ENCODE data around the gene DUSP2.

The DUSP2 gene

GRCh38 chr2:96150007-96150640 lies 4.9 kb upstream of the DUSP2 start:
- Histone ChIP-seq H4K8ac (ENCODE audit: low read length) (no peak overlapping the region), H3K27ac (ENCODE audit: low read length, poor library complexity, severe bottlenecking) (no peak overlapping the region), H3K79me1 (replicated peaks; ENCODE audit: low read length, poor library complexity, severe bottlenecking) (no peaks in the 10 kb centered on the region), H3K9me3 (ENCODE audit: control insufficient read depth, low read length) (no peaks in the 10 kb centered on the region), H4K91ac (ENCODE audit: low read length) (no peak overlapping the region), H3K27me3 (ENCODE audit: control insufficient read depth in 1 of 2, insufficient read depth in 1 of 2, low read length in 2 of 2) (peaks cover 17 to 18% of the 10 kb centered on the region in 2 experiments), H3K14ac (ENCODE audit: low read length in 2 of 2) (no peak overlapping the region), H3K9ac (ENCODE audit: low read length) (no peak overlapping the region), H2BK120ac (ENCODE audit: low read depth, low read length) (no peak overlapping the region), H3K4me1 (ENCODE audit: control insufficient read depth, insufficient read depth, low read depth, low read length) (peaks cover 18% of the 10 kb centered on the region), H3K4ac (ENCODE audit: low read depth in 1 of 2, low read length in 2 of 2) (no peak overlapping the region), H2AFZ (ENCODE audit: low read depth, low read length) (no peak overlapping the region), H2BK15ac (ENCODE audit: low read depth, poor library complexity, severe bottlenecking) (no peak overlapping the region), H3K4me3 (ENCODE audit: insufficient read depth in 1 of 2, low read depth in 1 of 2, low read length in 2 of 2) (no peak overlapping the region), H3K23ac (ENCODE audit: low read length in 2 of 2) (no peak overlapping the region), H3K36me3 (ENCODE audit: control insufficient read depth in 1 of 2, insufficient read depth in 2 of 2, low read depth in 1 of 2, low read length in 2 of 2) (peaks cover 0 to 2% of the 10 kb centered on the region in 2 experiments), H3K18ac (ENCODE audit: low read depth in 1 of 2, low read length in 2 of 2) (no peak overlapping the region), H3K4me2 (ENCODE audit: low read length, poor library complexity, severe bottlenecking) (no peak overlapping the region), H2AK5ac (ENCODE audit: low read length, severe bottlenecking) (no peak overlapping the region), H2BK5ac (ENCODE audit: low read depth, low read length, poor library complexity, severe bottlenecking) (no peak overlapping the region), H2BK12ac (ENCODE audit: low read length in 2 of 2) (no peak overlapping the region)
- WGBS = 93% methylated on average over 6 of the region's 6 CpGs
- DNase-seq = no peak

GRCh38 chr2:96148410-96149217 lies 3.4 kb upstream of the DUSP2 start:
- 36% methylated on average over 27 of the region's 29 CpGs for WGBS
- Histone ChIP-seq H3K23ac (ENCODE audit: low read length in 2 of 2) (peak overlapping the region in 1 of 2 experiments; percentile 36), H2AFZ (ENCODE audit: low read depth, low read length) (peak overlapping the region; percentile 65), H2BK5ac (ENCODE audit: low read depth, low read length, poor library complexity, severe bottlenecking) (no peak overlapping the region), H3K14ac (ENCODE audit: low read length in 2 of 2) (peak overlapping the region in 1 of 2 experiments; percentile 66), H3K4me1 (ENCODE audit: control insufficient read depth, insufficient read depth, low read depth, low read length) (peaks cover 29% of the 10 kb centered on the region), H3K9ac (ENCODE audit: low read length) (peak overlapping the region; percentile 26), H2BK120ac (ENCODE audit: low read depth, low read length) (no peak overlapping the region), H3K27me3 (ENCODE audit: control insufficient read depth in 1 of 2, insufficient read depth in 1 of 2, low read length in 2 of 2) (peaks cover 17 to 24% of the 10 kb centered on the region in 2 experiments), H2BK15ac (ENCODE audit: low read depth, poor library complexity, severe bottlenecking) (no peak overlapping the region), H3K4ac (ENCODE audit: low read depth in 1 of 2, low read length in 2 of 2) (no peak overlapping the region), H2BK12ac (ENCODE audit: low read length in 2 of 2) (peak overlapping the region in 1 of 2 experiments; percentile 16), H2AK5ac (ENCODE audit: low read length, severe bottlenecking) (no peak overlapping the region), H3K9me3 (ENCODE audit: control insufficient read depth, low read length) (no peaks in the 10 kb centered on the region), H3K36me3 (ENCODE audit: control insufficient read depth in 1 of 2, insufficient read depth in 2 of 2, low read depth in 1 of 2, low read length in 2 of 2) (peaks cover 0 to 2% of the 10 kb centered on the region in 2 experiments), H4K91ac (ENCODE audit: low read length) (no peak overlapping the region), H3K79me1 (replicated peaks; ENCODE audit: low read length, poor library complexity, severe bottlenecking) (no peaks in the 10 kb centered on the region), H4K8ac (ENCODE audit: low read length) (peak overlapping the region; percentile 73), H3K4me3 (ENCODE audit: insufficient read depth in 1 of 2, low read depth in 1 of 2, low read length in 2 of 2) (peak overlapping the region in 1 of 2 experiments; percentile 34), H3K4me2 (ENCODE audit: low read length, poor library complexity, severe bottlenecking) (peak overlapping the region; percentile 70), H3K27ac (ENCODE audit: low read length, poor library complexity, severe bottlenecking) (no peak overlapping the region), H3K18ac (ENCODE audit: low read depth in 1 of 2, low read length in 2 of 2) (peak overlapping the region in 1 of 2 experiments; percentile 89)
- DNase-seq = peak; percentile 92

GRCh38 chr2:96147593-96148201 lies 2.5 kb upstream of the DUSP2 start:
- Histone ChIP-seq H3K27me3 (ENCODE audit: control insufficient read depth in 1 of 2, insufficient read depth in 1 of 2, low read length in 2 of 2) (peaks cover 16 to 24% of the 10 kb centered on the region in 2 experiments), H2BK5ac (ENCODE audit: low read depth, low read length, poor library complexity, severe bottlenecking) (no peak overlapping the region), H3K27ac (ENCODE audit: low read length, poor library complexity, severe bottlenecking) (no peak overlapping the region), H3K18ac (ENCODE audit: low read depth in 1 of 2, low read length in 2 of 2) (no peak overlapping the region), H2AK5ac (ENCODE audit: low read length, severe bottlenecking) (no peak overlapping the region), H3K36me3 (ENCODE audit: control insufficient read depth in 1 of 2, insufficient read depth in 2 of 2, low read depth in 1 of 2, low read length in 2 of 2) (peaks cover 0 to 2% of the 10 kb centered on the region in 2 experiments), H4K8ac (ENCODE audit: low read length) (no peak overlapping the region), H3K14ac (ENCODE audit: low read length in 2 of 2) (no peak overlapping the region), H3K4me2 (ENCODE audit: low read length, poor library complexity, severe bottlenecking) (no peak overlapping the region), H4K91ac (ENCODE audit: low read length) (no peak overlapping the region), H2BK120ac (ENCODE audit: low read depth, low read length) (no peak overlapping the region), H3K4me1 (ENCODE audit: control insufficient read depth, insufficient read depth, low read depth, low read length) (peaks cover 29% of the 10 kb centered on the region), H3K9ac (ENCODE audit: low read length) (no peak overlapping the region), H3K4me3 (ENCODE audit: insufficient read depth in 1 of 2, low read depth in 1 of 2, low read length in 2 of 2) (no peak overlapping the region), H2BK12ac (ENCODE audit: low read length in 2 of 2) (no peak overlapping the region), H3K4ac (ENCODE audit: low read depth in 1 of 2, low read length in 2 of 2) (no peak overlapping the region), H2AFZ (ENCODE audit: low read depth, low read length) (no peak overlapping the region), H3K79me1 (replicated peaks; ENCODE audit: low read length, poor library complexity, severe bottlenecking) (no peaks in the 10 kb centered on the region), H3K23ac (ENCODE audit: low read length in 2 of 2) (no peak overlapping the region), H2BK15ac (ENCODE audit: low read depth, poor library complexity, severe bottlenecking) (no peak overlapping the region), H3K9me3 (ENCODE audit: control insufficient read depth, low read length) (no peaks in the 10 kb centered on the region)
- 78% methylated on average over 4 of the region's 9 CpGs for WGBS
- no peak for DNase-seq

All from mesenchymal stem cell (in vitro differentiated cells and primary cell).